ENCODE results near the gene NRXN3. TPM values are rescaled to one million over a fixed set of nuclear protein-coding genes. Genes with fewer than 3 reads are reported as not detected.
"Not testable (repeated sequence)": the region's sequence is repeated elsewhere in the genome, so short reads cannot be mapped to it uniquely, and the experiment has no call there.

The NRXN3 gene
- total RNA-seq, 2 donors from 2014 or later = 1.3 to 2.3 TPM

DNA sequence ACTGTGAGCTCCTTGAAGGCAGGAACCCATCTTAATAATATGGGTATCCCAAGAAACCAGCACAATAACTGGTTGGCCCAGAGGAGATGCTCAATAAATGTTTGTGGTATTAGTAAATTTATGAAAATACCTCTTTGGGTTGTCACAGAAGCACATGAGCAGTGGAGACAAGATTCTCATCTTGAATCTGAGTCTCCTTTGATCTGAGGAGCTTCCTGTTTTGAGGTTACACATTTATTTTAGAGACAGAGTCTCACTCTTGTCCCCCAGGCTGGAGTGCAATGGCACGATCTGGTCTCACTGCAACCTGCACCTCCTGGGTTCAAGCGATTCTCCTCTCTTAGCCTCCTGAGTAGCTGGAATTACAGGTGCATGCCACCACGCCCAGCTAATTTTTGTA is 247.4 kb downstream of the NRXN3 start:
- Histone ChIP-seq H3K27ac (no peak overlapping the region), H3K4me3 (no peak overlapping the region), H3K36me3 (replicated peaks in 1 of 2; ENCODE audit: insufficient read depth in 1 of 2, low read depth in 2 of 2) (no peaks in the 10 kb centered on the region), H3K27me3 (no peaks in the 10 kb centered on the region), H3K9me3 (no peaks in the 10 kb centered on the region), H3K4me1 (no peaks in the 10 kb centered on the region)
- 70 to 72% methylated on average over 3 of the region's 3 CpGs for WGBS, 2 donors
- intact Hi-C loops (cut with DNase I) = no loop called here
- no peak for ATAC-seq
- TF ChIP-seq POLR2A (IDR thresholded peaks at IDR 0.05) = no peak
- TF ChIP-seq, protein P1, sequence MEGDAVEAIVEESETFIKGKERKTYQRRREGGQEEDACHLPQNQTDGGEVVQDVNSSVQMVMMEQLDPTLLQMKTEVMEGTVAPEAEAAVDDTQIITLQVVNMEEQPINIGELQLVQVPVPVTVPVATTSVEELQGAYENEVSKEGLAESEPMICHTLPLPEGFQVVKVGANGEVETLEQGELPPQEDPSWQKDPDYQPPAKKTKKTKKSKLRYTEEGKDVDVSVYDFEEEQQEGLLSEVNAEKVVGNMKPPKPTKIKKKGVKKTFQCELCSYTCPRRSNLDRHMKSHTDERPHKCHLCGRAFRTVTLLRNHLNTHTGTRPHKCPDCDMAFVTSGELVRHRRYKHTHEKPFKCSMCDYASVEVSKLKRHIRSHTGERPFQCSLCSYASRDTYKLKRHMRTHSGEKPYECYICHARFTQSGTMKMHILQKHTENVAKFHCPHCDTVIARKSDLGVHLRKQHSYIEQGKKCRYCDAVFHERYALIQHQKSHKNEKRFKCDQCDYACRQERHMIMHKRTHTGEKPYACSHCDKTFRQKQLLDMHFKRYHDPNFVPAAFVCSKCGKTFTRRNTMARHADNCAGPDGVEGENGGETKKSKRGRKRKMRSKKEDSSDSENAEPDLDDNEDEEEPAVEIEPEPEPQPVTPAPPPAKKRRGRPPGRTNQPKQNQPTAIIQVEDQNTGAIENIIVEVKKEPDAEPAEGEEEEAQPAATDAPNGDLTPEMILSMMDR (IDR thresholded peaks at IDR 0.05) = no peak
- no peak for DNase-seq

DNA sequence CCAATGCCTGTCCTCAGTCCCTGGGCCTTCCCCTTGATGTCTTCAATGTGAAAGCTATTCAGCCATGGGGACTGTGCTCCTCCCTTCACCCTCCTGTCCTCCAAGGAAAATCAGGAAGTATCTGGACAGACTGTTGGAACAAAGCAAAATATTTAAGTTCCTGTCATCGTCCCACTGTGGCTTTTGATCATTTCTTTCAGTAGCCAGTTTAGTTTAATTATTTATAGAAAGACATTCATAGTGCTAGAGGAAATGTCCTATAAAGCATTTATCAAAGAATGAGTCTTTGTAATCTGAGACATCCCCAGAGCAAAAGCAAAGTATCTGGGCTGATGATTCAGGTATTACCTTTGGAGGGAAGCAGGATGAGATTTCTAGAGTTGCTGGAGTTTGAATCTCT is 254.1 kb downstream of the NRXN3 start:
- H3K9me3 ChIP-seq = no peaks in the 10 kb centered on the region
- intact Hi-C loops (cut with DNase I) = no loop called here
- no peak for DNase-seq
- no peaks in the 10 kb centered on the region for H3K4me1 ChIP-seq
- TF ChIP-seq, protein P1 (IDR thresholded peaks at IDR 0.05) = no peak
- TF ChIP-seq POLR2A (IDR thresholded peaks at IDR 0.05) = no peak
- H3K36me3 ChIP-seq (replicated peaks in 1 of 2; ENCODE audit: insufficient read depth in 1 of 2, low read depth in 2 of 2) = no peaks in the 10 kb centered on the region
- 29 to 53% methylated on average over 1 of the region's 1 CpG for WGBS, 2 donors
- H3K27ac ChIP-seq = no peak overlapping the region
- H3K27me3 ChIP-seq = no peaks in the 10 kb centered on the region
- H3K4me3 ChIP-seq = no peak overlapping the region
- no peak for ATAC-seq

DNA sequence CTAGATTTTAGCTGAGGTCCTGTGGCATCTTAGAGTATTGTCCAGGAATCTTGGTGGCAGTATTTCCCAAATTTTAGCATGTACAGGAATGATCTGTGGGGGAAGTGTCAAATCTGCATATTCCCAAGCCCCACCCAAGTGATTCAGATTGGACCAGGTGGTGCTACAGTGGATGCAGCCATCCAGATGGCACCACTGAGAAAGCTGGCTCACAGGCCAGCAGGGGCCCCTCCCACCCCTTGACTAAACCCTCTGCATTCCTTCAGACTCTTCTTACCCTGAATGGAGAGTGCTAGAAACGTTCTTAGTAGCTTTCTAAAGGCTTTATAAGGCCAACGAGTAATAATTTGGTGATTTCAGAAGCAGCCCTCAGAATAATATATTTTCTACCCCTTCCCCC is 255.2 kb downstream of the NRXN3 start:
- Histone ChIP-seq H3K36me3 (replicated peaks in 1 of 2; ENCODE audit: insufficient read depth in 1 of 2, low read depth in 2 of 2) (no peaks in the 10 kb centered on the region), H3K27me3 (no peaks in the 10 kb centered on the region), H3K27ac (no peak overlapping the region), H3K9me3 (no peaks in the 10 kb centered on the region), H3K4me1 (no peaks in the 10 kb centered on the region), H3K4me3 (no peak overlapping the region)
- TF ChIP-seq, protein P1 (IDR thresholded peaks at IDR 0.05) = no peak
- intact Hi-C loops (cut with DNase I) = no loop called here
- 20 to 28% methylated on average over 2 of the region's 2 CpGs for WGBS, 2 donors
- no peak for DNase-seq
- ATAC-seq = no peak

DNA sequence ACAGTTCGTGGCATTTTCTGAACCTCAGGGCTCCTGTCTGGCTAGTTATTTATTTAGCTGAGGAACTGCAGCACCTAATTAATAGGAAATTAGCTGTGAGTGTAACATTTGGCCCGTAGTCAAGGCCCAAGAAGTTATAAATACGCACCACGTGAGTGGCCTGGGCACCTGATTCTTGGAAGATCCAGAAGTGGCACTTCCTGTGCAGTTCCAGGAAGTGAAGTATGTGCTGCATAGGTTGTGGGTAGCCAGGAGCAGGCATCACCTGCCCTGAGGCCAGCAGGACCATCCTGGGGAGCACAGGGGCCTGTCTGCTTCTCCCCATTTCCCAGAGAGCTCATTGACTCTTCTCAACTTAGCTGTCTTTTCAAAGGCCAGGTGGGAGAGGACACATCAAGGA is 255.6 kb downstream of the NRXN3 start:
- no peak for ATAC-seq
- no peak overlapping the region for H3K27ac ChIP-seq

DNA sequence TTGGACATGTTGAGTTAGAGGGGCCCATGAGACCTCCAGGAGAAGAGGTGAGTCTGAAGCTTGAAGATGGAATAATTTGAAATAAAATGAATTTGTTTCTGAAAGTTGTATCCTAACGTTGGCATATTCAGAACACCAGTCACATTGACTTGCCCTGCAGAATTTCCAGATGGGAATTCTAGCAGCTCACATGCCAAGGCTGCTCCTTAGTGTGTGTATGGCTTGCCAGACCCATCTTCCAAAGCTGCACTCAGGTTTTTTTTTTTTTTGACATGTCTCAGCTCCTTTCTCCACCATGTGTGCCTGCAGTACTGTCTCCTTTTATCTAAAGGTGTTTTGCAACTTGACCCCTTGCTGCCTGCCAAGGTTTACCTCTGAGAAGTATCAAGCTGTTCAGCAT is 261.9 kb downstream of the NRXN3 start:
- H3K9me3 ChIP-seq = no peaks in the 10 kb centered on the region
- H3K4me1 ChIP-seq = no peaks in the 10 kb centered on the region
- H3K27ac ChIP-seq = no peak overlapping the region
- 42 to 46% methylated on average over 1 of the region's 1 CpG for WGBS, 2 donors
- no peak for DNase-seq
- intact Hi-C loops (cut with DNase I) = no loop called here
- no peak overlapping the region for H3K4me3 ChIP-seq
- no peak for ATAC-seq
- TF ChIP-seq POLR2A (IDR thresholded peaks at IDR 0.05) = no peak
- TF ChIP-seq, protein P1 (IDR thresholded peaks at IDR 0.05) = no peak
- no peaks in the 10 kb centered on the region for H3K36me3 ChIP-seq (replicated peaks in 1 of 2; ENCODE audit: insufficient read depth in 1 of 2, low read depth in 2 of 2)
- H3K27me3 ChIP-seq = no peaks in the 10 kb centered on the region

More for the DNA sequence above, 255.6 kb downstream of the NRXN3 start:
- Histone ChIP-seq H3K9me3 (no peaks in the 10 kb centered on the region), H3K36me3 (replicated peaks in 1 of 2; ENCODE audit: insufficient read depth in 1 of 2, low read depth in 2 of 2) (no peaks in the 10 kb centered on the region), H3K27me3 (no peaks in the 10 kb centered on the region), H3K4me3 (no peak overlapping the region), H3K4me1 (no peaks in the 10 kb centered on the region)
- TF ChIP-seq POLR2A (IDR thresholded peaks at IDR 0.05) = no peak
- TF ChIP-seq, protein P1 (IDR thresholded peaks at IDR 0.05) = no peak
- 33 to 42% methylated on average over 4 of the region's 4 CpGs for WGBS, 2 donors
- no peak for DNase-seq
- intact Hi-C loops (cut with DNase I) = no loop called here

DNA sequence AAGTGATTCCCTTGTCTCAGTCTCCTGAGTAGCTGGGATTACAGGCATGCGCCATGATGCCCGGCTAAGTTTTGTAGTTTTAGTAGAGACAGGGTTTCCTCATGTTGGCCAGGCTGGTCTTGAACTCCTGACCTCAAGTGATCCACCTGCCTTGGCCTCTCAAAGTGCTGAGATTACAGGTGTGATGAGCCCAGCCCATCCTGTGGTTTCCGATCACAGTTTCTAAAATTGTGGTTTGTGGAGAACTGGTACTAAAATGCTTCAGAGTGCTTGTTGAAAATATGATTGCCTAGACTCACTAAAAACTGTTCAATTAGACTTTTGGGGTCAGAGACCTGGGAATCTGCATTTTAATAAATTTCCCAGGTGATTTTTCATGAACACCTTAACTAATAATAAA is 267.3 kb downstream of the NRXN3 start:
- H3K4me3 ChIP-seq; H3K4me1 ChIP-seq; H3K36me3 ChIP-seq (replicated peaks in 1 of 2; ENCODE audit: insufficient read depth in 1 of 2, low read depth in 2 of 2); DNase-seq; H3K9me3 ChIP-seq; H3K27ac ChIP-seq; H3K27me3 ChIP-seq; intact Hi-C loops (cut with DNase I); ATAC-seq: not testable (repeated sequence)
- 56 to 61% methylated on average over 3 of the region's 3 CpGs for WGBS, 2 donors

All from body of pancreas (tissue), 4 donors.